HG03025 (cell line): ENCODE measurements around the gene ZNF426.

Experiments used
- ATAC-seq: cut with Tn5 transposase; IDR thresholded peaks from one replicate; pipeline ENCODE4 v1.9.1; 2021; ENCODE audit warnings: mild to moderate bottlenecking, moderate library complexity; ENCODE audit not compliant: unreplicated experiment, low FRiP score

The ZNF426 gene

DNA sequence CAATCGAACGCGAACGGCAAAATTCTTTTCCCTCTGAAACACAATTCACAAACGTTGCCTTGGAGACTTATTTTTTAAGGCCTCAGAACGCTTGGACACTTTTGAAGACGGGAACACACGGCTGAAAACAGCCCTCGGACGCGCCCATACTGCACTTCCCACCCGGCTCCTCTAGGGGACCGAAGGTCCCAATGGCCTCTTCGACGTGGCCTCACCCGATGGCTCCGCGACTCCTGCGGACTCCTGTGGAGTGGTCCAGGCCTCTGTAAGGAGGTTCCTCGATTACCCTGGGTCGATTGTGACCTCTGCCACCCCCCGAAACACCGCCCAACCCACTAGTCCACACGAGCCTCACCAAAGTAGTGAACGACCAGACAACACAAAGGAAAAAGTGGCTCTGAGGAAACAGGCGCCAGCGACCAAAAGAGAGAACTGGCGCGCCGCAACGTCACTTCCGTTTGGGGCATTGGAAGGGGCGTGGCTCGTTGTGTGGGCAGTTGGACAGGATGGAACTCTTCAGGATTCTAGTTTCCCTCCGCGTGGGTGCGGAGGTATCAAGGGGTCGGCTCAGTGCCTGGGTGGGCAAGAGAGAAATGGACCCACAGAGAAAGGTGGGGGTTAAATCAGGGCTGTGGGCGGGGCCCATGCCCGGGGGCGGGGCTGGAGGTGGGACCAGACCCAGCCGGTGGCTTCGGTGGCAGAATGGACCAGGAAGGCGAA is 40.1 kb downstream of the ZNF426 start, which contains the start of gene ZNF560:
ZNF560 (minus strand) TSS at position 434 of the 720 bp plus-strand sequence. CDS start 23,303 bp downstream, outside the sequence.
- no peak for ATAC-seq

DNA sequence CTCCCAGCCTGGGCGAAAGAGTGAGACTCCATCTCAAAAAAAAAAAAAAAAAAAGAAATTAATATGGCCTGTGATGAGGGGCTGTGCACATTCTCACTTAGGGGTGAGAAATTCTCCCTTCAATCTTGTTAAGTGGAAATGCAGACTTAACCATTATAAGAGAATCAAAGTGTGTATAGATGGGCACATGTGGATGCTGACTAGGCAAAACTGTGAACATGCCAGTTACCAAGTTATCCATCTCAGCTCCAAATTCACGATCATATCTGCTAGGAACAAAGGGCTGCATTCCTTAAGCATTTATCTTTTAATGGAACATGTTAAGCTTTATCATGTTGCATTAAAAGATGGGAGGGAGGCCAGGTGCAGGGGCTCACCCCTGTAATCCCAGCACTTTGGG is 44.3 kb downstream of the ZNF426 start:
- no peak for ATAC-seq

DNA sequence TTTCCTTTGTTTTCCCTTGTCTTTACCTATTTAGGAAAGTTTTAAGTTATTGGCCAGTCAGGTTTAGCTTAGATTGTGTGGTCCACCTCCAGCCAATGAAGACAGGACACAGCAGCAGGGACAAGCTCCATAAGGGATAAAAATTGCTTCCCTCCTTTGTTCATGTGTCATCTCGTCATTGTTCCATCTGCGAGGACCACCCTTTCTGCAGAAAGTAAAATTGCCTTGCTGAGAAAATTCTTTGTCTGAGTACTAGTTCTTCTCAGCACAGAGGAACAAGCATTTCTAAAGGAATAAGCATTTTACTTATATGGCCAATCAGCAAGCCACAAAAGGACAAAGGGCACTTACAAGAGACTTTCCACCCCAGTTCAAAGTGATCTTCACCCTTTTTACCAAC is 51.4 kb downstream of the ZNF426 start:
- ATAC-seq = no peak

DNA sequence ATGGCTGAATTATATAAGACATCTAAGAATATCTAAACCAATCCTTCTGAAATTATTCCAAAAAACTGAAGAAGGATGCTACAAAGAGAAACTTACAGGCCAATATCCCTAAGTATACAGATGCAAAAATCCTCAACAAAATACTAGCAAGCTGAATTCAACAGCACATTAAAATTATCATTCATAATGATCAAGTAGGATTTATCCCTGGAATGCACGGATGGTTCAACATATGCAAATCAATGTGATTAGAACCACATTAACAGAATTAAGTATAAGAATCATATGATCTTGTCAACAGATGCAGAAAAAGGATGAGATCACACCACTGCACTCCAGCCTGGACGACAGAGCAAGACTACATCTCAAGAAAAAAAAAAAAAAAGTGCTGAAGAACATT is 53.3 kb downstream of the ZNF426 start:
- no peak for ATAC-seq

DNA sequence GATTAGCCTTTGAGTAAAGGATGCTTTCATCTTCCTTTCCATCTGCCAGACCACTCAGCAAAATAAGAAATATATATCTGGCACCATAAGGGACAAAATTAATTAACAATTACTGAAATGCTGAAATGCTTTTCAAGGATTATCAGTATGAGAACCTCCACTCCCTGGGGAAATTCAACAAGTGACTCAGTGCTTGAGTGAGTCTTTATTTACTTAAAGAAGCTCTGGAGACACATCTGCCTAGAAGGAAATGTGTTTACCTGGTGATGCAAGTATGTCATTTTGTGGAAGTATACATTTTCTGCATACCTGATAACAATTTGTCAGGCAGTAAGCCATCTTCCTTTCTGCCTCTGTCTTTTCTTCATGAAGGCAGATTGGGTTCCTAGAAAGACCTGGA is 63.5 kb downstream of the ZNF426 start:
- ATAC-seq = no peak
